Fibroblast of upper back skin (primary cell): ENCODE results near the gene SPATA13.
"Not testable (repeated sequence)": the region's sequence is repeated elsewhere in the genome, so short reads cannot be mapped to it uniquely, and the experiment has no call there.

Experiments used
- DNase-seq: peaks from one replicate; pipeline ENCODE4 v3.0.0-alpha.2; 2013

SPATA13 gene

DNA sequence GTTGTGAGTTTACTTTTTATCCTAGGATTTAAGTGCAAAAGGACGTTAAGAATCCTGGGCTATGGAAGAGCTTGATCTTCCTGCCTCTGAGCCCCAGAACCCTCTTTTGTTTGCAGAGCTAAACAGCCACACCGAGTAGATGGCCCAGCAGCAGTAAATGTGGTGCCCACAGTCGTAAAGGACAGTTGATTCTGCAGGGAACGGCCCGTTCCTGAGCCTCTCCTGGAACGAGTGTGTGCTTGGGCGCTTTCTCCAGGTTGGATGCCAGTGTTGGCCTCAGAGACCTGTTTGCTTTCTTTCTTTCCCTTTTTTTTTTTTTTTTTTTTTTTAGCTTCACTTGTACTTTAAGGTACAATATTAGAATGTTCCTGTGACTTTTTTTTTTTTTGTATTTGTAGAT is 41.7 kb downstream of the SPATA13 start:
- DNase-seq: no peak

DNA sequence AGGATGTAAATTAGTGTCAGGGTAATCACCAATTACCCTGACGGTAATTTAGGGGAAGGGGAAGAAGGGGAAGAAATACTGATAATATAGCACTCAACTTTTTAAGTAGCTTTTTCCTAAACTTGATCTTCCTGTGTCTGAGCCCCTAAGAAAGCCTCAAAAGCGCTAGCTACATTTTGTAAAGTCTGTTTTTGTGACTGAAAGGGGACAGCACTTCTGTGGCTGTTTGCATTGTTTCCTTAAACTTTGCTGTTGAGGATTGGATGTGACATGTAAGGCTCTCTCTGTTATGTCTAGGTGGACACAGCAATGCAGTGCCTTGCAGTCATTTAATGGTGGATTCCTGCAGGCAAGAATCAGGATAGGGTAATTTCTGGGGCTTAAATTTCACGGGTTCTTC is 42.8 kb downstream of the SPATA13 start:
- DNase-seq: no peak

DNA sequence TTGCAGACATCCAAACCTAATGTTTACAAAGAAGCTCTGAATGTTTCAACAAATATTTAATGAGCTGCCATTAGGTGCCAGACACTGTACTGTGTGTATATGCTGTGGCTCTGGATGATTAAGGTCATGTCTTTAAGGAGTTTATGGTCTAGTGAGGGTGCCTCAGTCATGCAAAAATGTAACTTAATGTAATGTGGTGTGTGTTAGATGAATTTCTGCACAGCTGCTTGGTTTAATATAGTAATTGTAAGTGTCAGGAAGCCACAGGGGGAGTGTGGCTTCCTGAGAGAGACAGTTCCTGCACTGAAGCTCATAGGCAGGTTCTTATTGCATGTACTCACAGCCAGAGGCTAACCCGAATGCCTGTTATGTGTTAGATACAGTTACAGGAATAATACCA is 43.3 kb downstream of the SPATA13 start:
- no peak for DNase-seq

DNA sequence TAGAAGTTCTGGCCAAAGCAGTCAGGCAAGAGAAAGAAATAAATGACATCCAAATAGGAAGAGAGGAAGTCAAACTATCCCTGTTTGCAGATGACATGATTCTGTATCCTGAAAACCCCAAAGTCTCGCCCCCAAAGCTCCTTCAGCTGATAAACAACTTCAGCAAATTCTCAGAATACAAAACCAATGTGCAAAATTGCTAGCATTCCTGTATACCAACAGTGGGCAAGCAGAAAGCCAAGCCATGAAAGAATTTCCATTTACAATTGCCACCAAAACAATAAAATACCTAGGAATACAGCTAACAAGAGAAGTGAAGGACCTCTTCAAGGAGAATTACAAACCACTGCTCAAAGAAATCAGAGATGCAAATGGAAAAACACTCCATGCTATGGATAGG is 44.6 kb downstream of the SPATA13 start:
- DNase-seq: not testable (repeated sequence)

DNA sequence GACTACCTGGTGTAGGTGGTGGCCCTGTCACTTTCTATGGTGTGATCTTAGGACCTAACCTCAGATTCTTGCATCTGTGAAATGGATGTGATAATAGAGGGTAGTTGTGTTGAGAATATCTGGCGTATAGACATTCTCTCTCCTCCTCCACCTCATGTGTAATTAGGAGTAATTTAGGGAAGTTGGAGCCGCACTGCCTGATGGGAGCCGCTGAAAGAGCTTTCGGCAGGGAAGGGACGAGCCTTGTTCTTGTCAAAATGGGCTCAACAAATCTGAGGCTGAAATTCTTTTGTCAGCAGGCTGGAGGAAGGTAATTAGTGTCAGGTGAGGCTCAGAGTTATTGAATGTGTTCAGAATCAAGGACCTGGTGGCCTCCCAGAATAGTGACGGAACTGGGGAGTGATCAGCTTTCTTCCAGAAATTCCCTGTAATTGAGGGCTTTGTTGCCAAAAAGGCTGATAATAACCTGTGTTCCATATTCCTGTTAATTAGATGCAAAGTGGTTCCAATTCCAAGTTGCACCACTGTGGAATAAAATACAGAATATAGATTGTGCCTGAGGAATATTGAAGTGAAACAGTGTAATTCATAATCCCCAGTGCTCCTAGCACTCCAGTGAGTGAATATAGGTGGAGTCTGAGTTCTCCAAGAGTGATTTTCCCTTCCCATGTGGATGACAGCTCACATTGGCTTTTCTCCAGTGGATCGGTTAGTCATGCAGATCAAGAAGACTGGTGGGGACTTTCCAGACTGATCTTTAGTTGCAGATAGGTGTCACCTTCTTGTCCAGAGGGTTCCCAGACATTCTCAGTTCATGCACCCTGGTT is 47.5 kb downstream of the SPATA13 start:
- peak; percentile 88 for DNase-seq

DNA sequence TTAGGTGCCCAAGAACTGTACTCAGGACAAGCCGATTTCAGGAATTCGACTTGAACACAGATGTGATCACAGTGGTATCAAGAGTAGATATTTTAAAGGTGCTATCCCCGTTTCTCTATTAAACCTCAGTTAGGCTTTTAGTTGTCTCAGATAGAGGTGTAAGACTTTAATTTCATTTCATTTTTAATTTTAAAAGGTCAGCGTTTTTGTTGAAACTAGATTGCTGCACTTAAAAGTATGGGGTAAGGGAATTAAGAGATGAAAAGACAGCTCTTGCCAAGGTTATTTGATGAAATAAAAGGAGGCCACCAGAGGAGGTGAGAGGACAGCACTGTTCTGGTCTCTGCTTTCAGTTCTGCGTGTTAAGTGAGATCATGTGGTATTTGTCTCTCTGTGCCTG is 48.6 kb downstream of the SPATA13 start:
- DNase-seq: no peak

DNA sequence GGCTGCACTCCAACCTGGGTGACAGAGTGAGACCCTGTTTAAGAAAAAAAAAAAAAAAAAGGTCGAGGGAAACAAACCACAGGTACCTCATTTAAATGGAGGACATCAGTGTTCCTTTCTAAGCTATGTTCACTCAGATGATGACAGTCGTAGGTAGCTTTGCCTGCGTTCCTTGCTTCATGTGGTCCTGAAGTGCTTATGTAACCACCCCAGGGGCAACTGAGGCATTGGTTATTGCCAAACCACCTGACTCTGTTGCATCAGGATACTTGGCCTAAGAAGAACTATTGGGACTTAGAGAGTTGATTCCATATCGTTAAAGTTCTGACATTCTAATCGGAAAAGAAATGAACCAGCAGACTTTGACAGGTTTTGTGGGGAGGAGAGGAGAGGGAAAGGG is 51.7 kb downstream of the SPATA13 start:
- DNase-seq: no peak

DNA sequence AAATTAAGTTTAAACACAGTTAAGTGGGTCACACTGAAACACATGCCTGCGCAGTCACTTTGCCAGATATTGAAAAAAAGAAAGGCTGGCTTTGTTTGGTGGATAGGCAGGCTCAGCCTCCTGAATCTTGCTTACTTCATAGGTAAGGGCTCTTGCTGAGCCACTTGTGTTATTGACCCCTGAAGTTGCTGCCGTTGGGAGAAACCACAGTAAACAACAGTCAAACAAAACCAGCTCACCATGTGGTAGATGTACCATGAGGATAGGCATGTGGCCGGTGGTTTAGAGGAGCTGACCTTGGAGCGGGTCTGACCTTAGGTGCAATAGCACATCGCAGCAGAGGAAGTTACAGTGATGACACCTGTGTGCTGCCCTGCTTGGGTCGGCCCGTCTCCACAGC is 52.2 kb downstream of the SPATA13 start:
- no peak for DNase-seq

DNA sequence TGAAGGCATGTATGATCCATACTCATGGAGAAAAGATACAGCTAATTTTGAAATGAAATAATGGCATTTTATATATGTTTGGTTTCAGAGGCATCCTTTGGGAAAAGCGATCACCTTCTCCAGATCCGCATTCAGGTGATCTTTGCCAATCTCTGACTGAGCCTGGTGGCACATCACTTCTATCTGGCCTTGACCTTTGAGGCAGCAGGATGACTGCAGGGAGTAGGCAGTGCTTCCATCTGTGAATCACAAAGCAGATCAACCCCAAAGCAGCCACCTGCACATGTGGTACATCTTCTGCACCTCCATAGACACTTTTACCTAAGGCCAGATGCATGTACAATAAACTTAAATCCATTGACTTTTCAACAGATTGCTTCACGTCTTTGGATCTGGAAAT is 53.4 kb downstream of the SPATA13 start:
- DNase-seq: no peak

DNA sequence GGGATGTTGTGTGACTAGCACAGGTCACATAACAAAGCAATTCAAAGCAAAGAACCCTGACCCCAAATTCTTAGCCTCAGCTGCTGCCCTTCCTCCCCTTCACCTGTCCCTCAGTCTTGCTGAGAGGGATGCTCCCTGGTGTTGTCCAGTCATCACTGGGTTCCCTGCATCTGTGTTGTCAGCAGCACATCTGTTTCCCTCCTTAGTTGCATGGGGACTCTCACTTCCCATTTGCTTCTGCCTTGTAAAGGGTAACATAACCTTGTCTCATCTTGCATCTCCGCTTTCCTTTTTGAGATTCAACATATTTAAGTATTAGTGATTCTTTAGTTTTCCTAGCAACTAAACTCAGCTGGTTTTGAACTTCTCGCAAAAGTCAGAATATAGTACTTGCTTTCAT is 54.0 kb downstream of the SPATA13 start:
- DNase-seq: no peak

DNA sequence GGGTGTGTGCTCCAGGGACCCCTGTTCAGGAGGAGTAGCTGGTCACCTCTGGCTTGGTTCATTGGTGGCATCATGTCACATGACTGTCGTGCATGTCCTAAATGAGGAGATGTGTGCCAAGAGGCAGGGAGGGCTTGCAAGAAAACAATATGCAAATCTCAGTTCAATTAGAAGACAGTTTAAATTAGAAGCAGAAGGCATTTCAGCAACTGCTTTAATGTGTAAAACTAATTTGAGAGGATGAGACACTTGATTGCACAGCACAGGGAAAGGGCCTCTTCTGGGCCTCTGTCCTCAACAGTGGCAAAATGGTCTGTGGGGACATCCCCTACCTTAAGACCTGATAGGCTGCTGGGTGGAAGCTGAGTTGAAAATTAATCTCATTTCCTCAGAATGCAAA is 54.6 kb downstream of the SPATA13 start:
- DNase-seq: no peak

DNA sequence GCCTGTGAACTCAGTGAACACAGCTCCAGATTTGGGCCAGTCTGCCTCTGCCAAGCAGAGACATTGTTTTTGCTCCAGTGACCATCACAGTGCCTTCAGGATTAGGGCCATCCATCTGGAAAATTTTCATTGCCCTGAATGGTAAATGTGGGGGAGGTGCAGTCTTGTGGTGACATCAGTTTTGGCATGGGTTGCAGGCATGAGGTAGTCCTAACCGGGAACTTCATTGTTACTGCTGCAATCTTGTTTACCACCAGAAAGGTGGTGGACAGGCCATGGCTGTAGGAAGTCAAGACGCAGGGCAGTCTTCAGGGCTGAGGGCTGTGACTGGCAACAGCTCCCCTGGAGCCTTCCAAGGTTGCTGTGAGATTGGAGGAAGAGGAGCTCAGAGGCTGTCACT is 55.2 kb downstream of the SPATA13 start:
- peak; percentile 31 for DNase-seq

DNA sequence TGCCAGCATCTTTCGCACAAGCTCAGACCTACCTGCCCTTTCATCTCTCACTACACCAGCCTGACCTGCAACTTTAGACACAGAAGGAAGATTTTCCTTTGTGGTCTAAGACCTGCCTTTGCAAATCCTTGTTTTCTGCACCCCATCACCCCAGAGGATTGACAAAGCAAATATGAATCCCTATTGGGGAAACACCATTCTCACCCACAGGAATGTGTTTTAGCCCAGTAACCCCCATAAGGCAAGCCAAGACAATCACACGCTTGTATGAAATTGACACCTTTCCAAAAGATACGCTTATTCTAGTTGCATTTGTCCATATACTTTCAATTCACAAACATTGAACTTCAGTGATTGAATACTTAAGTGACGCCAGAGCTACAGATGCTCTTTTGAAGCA is 55.7 kb downstream of the SPATA13 start:
- no peak for DNase-seq

DNA sequence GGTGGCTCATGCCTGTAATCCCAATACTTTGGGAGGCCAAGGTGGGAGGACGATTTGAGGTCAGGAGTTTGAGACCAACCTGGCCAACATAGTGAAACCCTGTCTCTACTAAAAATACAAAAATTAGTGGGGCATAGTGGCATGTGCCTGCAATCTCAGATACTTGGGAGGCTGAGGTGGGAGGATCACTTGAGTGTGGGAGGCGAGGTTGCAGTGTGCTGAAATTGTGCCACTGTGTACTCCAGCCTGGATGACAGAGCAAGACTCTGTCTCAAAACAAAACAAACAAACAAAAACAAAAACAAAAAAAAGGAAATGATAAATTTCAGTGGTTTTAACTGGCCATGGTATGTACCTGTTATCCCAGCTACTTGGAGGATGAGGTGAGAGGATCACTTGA is 56.3 kb downstream of the SPATA13 start:
- DNase-seq: not testable (repeated sequence)

DNA sequence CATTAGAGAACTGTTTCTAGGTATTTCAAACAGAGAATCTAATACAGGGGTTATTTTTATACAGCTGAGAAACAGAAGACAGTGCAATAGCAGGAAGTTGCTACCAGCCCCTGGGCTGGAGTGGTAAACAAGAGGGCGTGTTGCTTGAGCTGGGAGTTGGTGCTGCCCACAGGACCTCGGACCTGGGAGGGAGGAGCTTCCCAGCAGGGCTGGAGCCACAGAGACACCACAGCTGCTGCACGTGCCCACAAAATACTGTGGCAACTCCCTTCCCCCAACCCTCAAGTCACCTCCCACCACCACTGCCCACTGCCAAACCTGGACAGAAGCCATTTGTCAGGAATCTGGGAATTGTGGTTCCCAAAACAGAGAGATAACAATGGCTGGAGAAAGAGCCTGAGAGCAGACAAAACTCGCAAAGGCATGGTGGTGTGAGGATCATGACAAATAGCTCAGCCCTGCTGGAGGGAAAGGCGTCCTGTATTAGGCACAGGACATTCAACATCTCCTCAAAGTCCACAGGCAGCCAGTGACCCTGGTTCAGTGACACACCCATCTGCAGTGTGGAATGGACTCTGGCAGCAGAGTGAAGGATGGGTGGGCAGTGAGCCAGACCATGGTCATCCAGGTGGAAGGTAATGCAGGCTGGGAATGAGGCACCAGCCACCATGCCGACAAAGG is 57.2 kb downstream of the SPATA13 start:
- DNase-seq: no peak

DNA sequence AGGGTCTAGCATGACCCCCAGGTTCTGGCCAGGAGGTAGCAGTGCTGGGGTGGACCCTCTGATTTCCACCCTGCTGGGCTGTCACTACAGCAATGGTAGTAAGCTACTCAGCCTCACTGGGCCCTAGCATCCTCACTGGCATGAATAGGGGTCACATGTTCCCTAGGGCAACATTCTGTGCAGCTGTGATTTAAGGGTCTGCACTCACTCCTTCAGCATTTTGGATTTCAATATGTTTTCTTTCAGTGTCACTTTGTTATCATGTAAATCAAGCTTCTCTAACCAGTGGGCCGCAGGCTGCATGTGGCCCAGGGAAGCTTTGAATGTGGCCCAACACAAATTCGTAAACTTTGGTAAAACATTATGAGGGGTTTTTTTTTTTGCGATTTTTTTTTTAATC is 57.8 kb downstream of the SPATA13 start:
- DNase-seq: no peak

DNA sequence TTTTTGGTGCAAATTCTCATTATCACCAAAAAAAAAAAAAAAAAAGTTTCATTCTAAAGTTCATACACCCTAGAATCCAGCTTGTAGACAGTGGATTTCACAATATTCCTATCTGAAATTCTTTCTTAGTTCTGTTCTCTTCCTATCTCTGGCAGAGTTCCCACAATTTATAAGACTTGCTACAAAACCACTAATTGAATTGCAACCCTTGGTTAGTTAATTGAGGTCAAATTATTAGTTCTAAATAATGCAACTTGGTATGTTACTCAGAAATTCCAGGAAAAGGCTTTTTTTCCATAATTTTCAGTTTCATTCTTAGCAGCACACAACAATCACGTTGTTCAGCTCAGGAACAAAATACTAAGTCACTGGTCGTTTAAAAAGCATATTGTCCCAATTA is 58.5 kb downstream of the SPATA13 start:
- DNase-seq: no peak

DNA sequence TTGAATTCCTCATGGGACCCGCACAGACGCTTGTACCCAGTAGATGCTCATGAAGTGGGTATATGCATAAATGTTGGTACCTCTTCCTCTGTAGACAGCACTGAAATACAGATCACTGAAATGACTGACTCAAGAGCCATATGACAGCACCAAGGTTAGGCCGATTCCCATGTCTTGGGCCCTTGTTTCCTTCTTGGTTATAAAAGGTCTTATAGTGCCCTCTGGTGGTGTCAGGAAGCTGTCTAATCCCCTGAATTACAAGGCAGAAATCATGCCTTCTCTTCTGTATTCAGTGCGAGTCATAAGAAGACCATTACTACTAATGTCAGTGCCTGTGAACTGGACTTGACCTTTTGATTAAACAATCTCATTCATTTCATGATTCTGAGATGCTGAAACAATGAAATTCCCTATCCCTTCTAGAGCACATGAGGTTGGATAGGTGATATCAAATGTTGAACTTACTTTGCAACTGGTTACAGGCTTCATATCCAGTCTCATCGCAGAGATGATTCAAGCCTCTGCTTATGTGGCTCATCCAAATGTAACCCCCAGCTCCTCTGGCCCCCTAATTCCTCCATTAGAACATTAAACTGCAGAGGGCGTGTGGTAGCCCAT is 59.7 kb downstream of the SPATA13 start:
- DNase-seq: peak; percentile 84

DNA sequence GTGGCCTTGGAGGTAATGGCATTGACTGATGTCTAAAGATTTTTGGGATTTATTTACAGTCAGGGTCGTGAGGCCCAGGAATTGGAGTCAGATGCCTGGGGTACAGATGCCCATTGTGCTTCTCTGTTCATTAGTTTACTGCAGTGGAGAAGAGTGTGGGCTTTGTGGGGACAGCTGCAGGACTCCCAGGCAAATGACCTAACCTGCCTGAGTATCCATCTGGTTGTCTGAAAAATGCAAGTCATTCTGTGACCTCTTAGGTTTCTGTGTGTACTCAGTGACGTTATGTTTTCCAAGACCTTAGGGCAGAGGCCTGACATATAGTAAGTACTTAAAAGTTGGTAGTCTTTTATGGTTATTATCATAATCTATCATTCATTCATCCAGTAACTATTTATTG is 60.5 kb downstream of the SPATA13 start:
- DNase-seq: no peak

DNA sequence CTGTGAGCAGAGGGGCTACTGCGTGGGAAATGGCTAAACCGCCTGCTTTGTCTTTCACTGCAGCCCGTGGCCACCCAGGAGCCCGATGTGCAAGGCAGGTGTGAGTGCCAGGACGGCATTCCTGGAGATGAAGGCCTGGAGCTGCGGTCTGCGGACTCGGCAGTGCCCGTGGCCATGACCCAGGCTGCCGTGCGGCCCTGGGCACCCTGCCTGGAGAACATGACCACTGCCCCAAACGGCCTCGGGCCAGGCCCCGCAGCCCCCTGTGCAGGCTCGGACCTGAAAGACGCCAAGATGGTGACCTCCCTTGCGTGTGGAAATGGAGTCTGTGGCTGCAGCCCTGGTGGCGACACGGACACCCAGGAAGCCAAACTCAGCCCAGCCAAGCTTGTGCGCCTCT is 62.2 kb downstream of the SPATA13 start:
- DNase-seq: no peak

DNA sequence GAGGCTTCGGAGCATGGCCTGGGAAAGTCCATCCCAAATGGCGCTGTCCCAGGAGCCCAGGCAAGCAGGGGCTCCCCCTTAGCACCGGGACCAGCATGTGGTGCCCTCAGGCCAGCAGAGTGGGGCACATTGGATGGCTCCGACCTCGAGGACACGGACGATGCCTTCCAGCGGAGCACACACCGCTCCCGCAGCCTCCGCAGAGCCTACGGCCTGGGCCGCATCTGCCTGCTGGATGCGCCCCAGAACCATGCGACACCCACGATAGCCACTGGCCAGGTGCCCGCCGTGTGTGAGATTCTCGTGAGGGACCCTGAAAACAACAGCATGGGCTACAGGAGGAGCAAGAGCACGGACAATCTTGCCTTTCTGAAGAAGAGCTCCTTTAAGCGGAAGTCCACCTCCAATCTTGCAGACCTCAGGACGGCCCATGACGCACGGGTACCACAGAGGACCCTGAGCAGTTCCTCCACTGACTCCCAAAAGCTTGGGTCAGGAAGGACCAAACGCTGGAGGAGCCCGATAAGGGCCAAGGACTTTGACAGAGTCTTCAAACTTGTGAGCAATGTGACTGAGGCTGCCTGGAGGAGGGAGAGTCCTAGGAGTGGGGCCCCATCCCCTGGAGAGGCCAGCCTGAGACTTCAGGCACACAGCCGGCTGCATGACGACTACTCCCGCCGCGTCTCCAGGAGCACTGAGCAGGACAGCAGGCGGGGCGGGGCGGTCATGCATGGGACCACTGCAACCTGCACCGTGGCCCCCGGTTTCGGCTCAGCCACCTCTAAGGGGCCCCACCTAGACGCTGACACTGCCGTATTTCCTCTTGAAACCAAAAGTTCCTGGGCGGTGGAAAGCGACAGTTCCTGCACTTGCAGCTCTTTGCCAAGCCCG is 63.1 kb downstream of the SPATA13 start:
- DNase-seq: no peak

DNA sequence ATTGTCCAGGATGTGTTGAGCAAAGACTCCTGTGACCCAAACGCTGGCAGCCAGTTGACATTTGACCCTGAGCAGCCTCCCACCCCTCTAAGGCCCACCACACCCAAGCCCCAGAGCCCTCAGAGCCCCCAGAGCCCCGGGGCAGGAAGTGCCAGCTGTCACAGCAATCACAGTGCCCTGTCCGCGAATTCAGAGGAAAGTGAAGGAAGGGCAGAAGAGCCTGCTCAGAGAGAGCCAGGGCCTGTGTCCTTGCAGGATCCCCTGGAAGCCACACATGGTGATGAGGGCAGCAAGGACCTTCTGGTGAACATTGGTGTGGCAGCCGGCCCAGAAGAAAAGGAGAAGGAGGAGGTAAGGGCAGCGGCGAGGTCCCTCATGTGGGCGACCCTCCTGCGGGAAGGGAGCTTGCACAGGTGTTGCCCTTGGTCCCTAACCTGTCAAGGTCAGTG is 63.7 kb downstream of the SPATA13 start:
- no peak for DNase-seq

DNA sequence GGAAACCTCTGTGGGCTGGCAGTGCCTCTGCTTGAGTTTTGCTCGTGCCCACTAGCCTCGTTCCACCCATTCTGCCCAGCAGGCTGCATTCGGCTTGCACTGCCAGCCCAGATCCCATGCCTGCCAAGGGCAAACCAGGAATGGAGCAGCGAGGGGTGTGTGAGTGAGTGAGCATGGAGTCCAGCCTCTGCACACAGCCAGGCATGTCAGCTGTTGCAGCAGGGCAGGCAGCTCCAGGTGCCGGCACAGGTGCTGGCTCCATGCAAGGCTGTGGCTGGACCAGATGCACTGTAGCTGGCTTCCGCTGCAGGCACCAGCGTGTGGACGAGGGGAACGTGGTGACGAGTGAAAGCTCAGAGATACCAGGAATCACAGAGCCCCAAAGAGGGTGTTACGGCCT is 64.5 kb downstream of the SPATA13 start:
- DNase-seq: no peak
